Superior temporal gyrus (tissue), 1 donor: ENCODE data around the gene CDH18.

Experiments used
- DNase-seq: peaks from one replicate; pipeline ENCODE4 v3.0.0-alpha.2; 2016; ENCODE audit errors: extremely low spot score

Gene CDH18

DNA sequence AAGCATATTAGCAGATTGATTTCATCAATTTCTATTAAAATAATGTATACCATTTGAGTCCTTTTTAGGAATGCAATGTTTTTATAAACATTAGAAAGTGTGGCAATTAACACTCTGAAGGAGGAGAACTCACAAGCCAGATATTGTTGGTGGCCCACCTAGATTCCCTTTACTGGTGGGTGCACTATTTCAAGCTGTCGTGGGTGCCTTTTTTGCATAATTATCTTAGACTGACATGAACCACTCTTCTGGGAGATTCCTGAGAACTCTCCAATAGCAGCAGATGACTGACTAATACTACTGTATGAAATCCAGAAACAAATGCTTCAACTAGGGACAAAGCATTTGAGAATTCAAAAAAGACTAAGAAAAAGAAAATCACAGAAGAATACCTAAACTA, 526.0 kb downstream of the CDH18 start:
- DNase-seq, result no peak

DNA sequence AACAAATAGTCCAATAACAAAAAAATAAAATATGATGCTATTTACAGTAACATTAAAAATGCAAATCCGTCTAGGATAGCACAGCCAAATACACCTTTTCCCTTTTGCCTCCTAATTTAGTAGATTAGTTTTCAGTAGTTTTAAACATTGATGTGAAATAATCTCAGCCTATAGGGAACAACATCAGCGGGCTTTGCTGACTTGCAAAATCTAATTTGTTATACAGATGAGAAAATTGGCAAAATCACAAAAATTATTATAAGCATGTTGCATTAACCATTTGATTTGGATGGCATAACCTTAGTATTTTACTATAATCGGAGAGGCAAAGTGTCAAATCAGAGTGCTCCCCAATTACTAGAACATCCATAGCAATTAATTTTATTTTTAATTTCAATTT, 563.5 kb downstream of the CDH18 start:
- DNase-seq, result no peak
